ENCODE data around the gene NDRG2. TPM values are rescaled to one million over a fixed set of nuclear protein-coding genes. Genes with fewer than 3 reads are reported as not detected.

Gene NDRG2
- total RNA-seq, 1 donor from 2014 or later = 33.1 TPM

DNA sequence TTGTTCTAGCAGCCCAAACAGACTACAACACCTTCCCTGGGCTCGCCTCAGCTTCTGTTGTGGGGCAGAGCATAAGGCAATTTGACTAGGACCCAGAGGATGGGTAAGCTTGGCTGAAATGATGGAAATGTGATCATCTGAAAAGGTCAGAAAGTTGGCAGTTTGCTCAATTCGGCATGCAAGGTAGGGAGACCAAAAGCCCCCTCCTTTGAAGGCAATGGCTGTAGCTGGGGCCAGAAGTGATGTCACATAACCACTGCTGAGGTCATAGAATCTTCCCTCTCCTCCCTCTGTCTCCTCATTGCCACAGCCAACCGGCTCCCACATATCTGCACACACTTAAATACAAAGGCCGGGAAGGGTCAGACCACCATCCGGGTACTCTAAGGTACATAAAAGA is 5.1 kb upstream of the NDRG2 start, which contains the start of gene TPPP2:
TPPP2 (plus strand) TSS at position 301 of the 400 bp plus-strand sequence. CDS start 365 bp downstream, outside the sequence.
- Mint-ChIP-seq H3K36me3 (ENCODE audit: unreplicated experiment) (no peaks in the 10 kb centered on the region), H3K27ac (ENCODE audit: unreplicated experiment) (no peak within 1 kb of the TSS), H3K4me1 (ENCODE audit: low read depth, unreplicated experiment) (peaks cover 3% of the 10 kb centered on the region), H3K9me3 (ENCODE audit: unreplicated experiment) (peaks cover 6% of the 10 kb centered on the region), H3K4me3 (ENCODE audit: unreplicated experiment) (no peak within 1 kb of the TSS), H3K27me3 (ENCODE audit: unreplicated experiment) (peaks cover 6% of the 10 kb centered on the region)
- no peak for DNase-seq
- no peak for TF ChIP-seq CTCF (IDR thresholded peaks at IDR 0.05; ENCODE audit: partially characterized antibody, unreplicated experiment)

DNA sequence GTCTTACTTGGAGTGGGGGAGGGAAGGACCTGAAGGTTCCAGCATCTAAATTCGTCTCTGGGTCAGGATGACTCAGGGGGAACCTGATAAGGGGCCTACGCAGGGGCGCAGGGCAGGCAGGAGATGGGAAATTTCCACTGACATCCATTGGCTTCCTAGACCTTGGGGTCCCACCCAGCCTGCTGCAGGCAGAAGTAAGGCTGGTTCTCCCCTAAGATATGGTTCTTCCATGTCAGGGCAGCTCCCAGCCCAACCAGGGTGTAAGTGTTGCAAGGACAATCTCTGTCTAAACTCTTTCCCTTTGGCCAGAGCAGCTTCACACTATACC is 2.1 kb upstream of the NDRG2 start:
- Mint-ChIP-seq H3K27ac (ENCODE audit: unreplicated experiment) (no peak overlapping the region), H3K4me3 (ENCODE audit: unreplicated experiment) (no peak overlapping the region), H3K36me3 (ENCODE audit: unreplicated experiment) (peaks cover 4% of the 10 kb centered on the region), H3K4me1 (ENCODE audit: low read depth, unreplicated experiment) (peaks cover 4% of the 10 kb centered on the region), H3K9me3 (ENCODE audit: unreplicated experiment) (peaks cover 8% of the 10 kb centered on the region), H3K27me3 (ENCODE audit: unreplicated experiment) (peaks cover 3% of the 10 kb centered on the region)
- no peak for DNase-seq
- TF ChIP-seq CTCF (IDR thresholded peaks at IDR 0.05; ENCODE audit: partially characterized antibody, unreplicated experiment) = no peak

DNA sequence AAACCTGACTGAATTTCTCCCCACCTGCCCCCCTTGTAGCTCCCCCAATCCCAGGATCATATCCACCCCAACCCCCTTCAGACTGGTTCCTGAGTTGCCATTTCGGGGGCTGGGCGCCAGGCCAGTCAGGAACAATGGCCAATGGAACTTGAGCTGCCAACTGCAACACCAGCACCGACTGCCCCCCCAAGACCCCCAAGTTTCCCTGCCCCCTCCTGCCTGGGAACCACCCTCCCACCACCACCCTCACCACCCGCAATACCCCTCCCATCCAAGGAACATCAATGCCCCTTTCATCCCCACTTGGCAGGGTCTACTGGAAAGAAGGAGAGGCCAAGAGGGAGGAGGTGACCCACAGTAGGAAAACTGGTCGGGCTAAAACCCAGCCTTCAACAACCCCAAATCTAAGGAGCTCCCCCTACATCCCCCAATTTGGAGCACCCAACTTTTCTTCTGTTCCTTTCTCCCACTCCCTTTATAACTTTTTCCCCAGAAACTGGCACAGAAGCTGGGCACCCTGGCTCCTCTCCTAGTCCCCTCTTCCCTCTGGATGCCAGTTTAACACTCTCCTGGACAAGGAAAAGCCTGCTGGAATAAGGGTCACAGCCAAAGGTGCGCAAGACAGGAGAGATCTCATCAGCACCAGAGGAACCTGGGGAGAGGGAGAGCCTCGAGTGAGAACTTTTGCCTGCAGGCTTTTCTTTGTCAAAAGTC is 1.6 kb upstream of the NDRG2 start:
- no peak for TF ChIP-seq CTCF (IDR thresholded peaks at IDR 0.05; ENCODE audit: partially characterized antibody, unreplicated experiment)

GRCh38 chr14:21025371-21026273 is 761 bp upstream of the NDRG2 start:
- Mint-ChIP-seq H3K36me3 (ENCODE audit: unreplicated experiment) (peaks cover 4% of the 10 kb centered on the region), H3K9me3 (ENCODE audit: unreplicated experiment) (peaks cover 9% of the 10 kb centered on the region), H3K4me1 (ENCODE audit: low read depth, unreplicated experiment) (peaks cover 4% of the 10 kb centered on the region), H3K27ac (ENCODE audit: unreplicated experiment) (no peak overlapping the region), H3K27me3 (ENCODE audit: unreplicated experiment) (peaks cover 5% of the 10 kb centered on the region), H3K4me3 (ENCODE audit: unreplicated experiment) (peak overlapping the region; percentile 88)
- peak; percentile 39 for DNase-seq
- no peak for TF ChIP-seq CTCF (IDR thresholded peaks at IDR 0.05; ENCODE audit: partially characterized antibody, unreplicated experiment)

More for the DNA sequence above, 1.6 kb upstream of the NDRG2 start:
- Mint-ChIP-seq H3K27me3 (ENCODE audit: unreplicated experiment) (peaks cover 5% of the 10 kb centered on the region), H3K36me3 (ENCODE audit: unreplicated experiment) (peaks cover 4% of the 10 kb centered on the region), H3K4me1 (ENCODE audit: low read depth, unreplicated experiment) (peaks cover 4% of the 10 kb centered on the region), H3K4me3 (ENCODE audit: unreplicated experiment) (peak overlapping the region; percentile 88), H3K9me3 (ENCODE audit: unreplicated experiment) (peaks cover 10% of the 10 kb centered on the region), H3K27ac (ENCODE audit: unreplicated experiment) (no peak overlapping the region)
- DNase-seq = no peak

Data from glutamatergic neuron (in vitro differentiated cells).